ENCODE results near the gene NUP43. TPM values are rescaled to one million over a fixed set of nuclear protein-coding genes. Genes with fewer than 3 reads are reported as not detected.
"Not testable (repeated sequence)": the region's sequence is repeated elsewhere in the genome, so short reads cannot be mapped to it uniquely, and the experiment has no call there.

The NUP43 gene, protein sequence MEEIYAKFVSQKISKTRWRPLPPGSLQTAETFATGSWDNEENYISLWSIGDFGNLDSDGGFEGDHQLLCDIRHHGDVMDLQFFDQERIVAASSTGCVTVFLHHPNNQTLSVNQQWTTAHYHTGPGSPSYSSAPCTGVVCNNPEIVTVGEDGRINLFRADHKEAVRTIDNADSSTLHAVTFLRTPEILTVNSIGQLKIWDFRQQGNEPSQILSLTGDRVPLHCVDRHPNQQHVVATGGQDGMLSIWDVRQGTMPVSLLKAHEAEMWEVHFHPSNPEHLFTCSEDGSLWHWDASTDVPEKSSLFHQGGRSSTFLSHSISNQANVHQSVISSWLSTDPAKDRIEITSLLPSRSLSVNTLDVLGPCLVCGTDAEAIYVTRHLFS
- 10 to 100 TPM; 41.0 to 45.7 (median 45.7) TPM for polyA plus RNA-seq (ENCODE audit: insufficient read length in 3 of 3)

DNA sequence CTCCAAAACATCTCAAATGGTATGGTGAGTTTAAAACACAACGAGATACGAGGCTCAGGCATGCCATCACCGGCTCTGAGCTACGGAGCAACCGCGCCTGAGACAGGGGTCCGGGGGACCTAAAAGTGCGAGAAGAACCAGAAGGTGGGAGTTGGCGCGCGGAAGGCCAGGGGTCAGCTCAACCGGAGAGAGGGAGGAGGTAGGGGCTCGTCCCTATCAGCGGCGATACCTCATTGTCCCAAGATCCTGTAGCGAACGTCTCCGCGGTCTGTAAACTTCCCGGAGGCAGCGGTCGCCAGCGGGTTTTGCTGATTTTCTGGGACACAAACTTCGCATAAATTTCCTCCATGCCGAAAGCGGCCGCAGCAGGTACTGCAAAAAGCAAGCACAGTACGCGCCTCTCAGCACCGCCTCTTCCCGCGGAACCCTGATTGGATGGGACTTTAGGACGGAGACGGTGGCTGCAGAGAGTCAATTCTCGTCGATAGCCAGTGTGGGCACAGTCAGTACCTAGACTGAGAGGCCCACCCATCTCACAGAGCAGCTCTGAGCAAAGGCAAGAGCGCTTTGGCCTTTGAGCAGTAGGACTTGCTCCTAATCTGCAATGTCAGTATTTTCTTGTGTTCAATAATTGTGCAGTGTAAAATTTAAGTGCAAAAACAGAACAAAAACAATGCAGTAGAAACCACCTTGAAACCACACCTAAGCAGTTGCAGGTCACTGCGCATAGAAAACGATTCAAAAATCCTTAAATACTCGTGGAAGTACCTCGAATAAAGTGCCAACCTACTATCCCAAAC, at the start of gene NUP43:
NUP43 (minus strand) TSS at position 383 of the 800 bp plus-strand sequence; CDS start at position 349, 34 bp downstream.
- peak; percentile 85 to 93 (median 88) for DNase-seq (ENCODE audit: low read depth in 3 of 3, low spot score in 2 of 3)

DNA sequence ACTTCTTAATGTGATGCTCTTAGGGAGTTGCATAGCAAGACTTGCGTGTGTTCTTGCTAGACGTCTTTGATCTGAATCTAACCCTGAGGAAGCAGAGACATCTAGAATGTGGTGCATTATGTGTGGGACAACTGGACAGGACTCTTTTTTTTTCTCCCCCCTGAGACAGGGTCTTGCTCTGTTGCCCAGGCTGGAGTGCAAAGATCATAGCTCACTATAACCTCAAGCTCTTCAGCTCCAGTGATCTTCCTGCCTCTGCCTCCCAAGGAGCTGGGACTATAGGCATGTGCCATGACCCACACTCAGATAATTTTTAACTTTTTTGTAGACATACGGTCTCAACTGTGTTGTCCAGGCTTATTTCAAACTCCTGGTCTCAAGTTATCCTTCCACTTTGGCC, 37.2 kb upstream of the NUP43 start:
- DNase-seq (ENCODE audit: low read depth in 3 of 3, low spot score in 2 of 3) = no peak

DNA sequence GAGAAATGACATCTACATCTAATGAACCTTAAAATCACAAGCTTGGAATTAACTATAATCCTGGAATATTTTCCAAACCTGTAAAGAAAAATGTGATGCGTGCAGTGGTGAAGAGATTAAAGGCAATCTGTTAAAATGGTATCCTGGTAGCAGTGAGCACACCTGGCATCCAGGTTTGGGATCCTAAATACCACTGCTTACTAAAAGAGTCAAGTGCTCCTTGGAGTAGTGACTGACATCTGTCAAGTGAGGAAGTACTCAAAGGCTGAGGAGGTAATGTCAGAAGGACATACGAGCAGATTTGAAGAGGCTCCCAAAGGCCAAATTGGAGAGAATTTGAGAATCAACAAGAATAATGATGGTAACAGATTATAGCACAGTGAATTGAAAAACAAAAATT, 36.0 kb upstream of the NUP43 start:
- no peak for DNase-seq (ENCODE audit: low read depth in 3 of 3, low spot score in 2 of 3)

DNA sequence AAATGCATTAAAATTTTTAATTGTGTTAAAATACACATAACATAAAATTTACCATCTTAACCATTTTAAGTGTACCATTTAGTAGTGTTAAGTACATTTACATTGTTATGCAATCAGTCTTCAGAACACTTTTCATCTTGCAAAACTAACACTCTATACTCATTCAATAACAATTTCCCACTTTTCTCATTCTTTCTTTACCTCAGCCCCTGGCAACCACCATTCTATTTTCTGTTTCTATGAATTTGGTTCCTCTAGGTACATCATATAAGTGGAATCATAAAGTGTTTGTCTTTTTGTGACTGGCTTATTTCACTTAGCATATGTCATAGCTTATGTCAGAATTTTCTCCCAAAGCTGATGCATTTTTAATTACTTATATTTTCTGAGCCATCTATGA, 35.4 kb upstream of the NUP43 start:
- no peak for DNase-seq (ENCODE audit: low read depth in 3 of 3, low spot score in 2 of 3)

DNA sequence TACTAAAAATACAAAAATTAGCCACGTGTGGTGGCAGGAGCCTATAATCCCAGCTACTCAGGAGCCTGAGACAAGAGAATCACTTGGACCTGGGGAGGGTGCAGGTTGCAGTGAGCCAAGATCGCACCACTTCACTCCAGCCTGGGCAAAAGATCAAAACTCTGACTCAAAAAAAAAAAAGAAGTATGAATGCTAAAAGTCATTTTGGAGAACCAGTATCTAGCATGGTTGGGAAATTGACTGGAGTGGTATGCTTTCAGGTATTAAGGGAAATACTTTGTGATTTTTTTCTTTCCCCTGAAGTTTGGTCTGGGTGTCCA, 33.3 kb upstream of the NUP43 start:
- DNase-seq (ENCODE audit: low read depth in 3 of 3, low spot score in 2 of 3) = no peak

DNA sequence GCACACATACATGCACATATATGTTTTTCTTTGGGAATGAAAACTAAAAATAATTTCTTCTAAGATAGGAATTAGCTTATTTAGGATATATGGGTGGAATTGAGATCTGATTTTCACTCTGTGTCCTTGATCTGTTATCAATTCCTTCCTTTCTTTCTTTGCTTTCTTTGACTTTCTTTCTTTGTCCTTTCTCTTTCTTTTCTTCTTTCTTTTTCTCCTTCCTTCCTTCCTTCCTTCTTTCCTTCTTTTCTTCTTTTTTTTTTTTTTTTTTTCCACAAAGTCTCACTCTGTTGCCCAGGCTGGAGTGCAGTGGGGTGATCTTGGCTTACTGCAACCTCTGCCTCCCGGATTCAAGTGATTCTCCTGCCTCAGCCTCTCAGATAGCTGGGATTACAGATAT, 31.3 kb upstream of the NUP43 start:
- DNase-seq (ENCODE audit: low read depth in 3 of 3, low spot score in 2 of 3) = no peak

DNA sequence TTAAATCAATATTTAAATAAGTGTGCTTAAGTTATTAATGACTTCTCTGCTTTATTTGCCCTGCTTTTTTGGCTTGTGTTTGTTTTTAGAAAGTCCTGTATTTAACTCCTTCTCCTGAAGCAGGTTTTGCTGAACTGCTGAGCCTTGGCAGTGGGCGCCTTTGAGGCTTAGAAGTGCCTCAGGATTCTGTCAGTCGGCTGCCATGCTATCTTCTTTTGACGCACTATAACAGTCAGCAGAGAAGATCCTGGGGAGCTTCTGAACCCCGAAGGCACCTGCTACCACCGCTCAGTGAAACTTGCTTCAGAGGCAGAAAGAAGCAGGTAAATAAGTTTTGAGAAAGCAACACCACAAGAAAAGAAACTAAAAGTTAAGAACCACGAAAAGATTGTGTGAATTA, 25.6 kb upstream of the NUP43 start:
- DNase-seq (ENCODE audit: low read depth in 3 of 3, low spot score in 2 of 3) = no peak

DNA sequence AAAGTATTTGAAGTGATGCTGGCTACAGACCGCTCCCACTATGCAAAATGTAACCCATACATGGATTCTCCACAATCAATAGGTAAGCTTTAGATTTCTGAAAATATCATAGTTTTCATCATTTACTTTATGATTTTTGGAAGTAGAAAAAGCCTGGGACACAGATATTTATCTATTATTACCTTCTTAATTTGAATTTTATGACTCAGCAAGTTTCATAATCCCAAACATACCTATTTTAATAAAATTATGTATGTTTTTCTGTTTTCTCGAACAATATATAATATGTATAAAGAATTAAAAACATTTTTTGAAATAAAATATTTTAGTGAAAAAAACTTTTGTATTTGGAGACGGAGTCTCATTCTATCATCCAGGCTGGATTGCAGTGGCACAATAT, 24.9 kb upstream of the NUP43 start:
- no peak for DNase-seq (ENCODE audit: low read depth in 3 of 3, low spot score in 2 of 3)

DNA sequence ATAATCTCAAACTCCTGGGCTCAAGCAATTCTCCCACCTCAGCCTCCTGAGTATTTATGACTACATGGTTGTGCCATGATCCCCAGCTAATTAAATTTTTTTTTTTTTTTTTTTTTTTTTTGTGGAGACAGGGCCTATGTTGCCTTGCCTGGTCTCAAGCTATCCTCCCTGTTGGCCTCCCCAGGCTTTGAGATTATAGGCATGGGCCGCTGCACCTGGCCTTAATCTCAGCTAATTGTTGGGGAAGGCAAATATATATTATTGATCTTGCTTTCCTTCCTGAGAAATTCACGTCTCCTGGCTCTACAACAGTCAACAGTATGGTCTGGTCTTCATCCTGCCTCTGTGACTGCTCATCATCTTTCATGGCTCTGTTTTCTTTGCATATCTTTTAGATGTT, 23.3 kb upstream of the NUP43 start:
- DNase-seq (ENCODE audit: low read depth in 3 of 3, low spot score in 2 of 3) = no peak

DNA sequence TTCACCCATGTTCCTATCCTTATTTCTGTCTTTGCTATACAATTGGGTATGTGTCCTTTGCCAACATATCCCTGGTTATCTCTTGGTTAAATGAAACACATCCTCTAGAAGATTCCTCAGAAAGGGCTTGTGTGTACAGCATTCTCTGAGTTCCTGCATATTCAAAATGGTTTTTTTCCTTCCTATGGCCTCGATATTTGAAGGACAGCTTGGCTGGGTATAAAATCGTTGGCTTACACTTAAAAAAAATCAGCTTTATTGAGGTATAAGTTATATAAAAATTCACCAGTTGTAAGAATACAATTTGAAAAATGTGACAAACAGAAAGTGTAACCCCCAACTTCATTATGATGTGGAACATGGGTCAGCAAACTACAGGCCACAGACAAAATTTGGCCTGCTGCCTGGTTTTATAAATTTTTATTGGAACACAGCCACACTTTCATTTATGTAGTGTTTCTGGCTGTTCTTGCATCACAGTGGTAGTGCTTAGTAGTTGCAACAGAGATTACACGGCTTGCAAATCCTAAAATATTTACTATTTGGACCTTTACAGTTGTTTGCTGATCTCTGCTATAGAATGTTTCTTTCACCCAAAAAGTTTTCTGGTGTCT, 19.9 kb upstream of the NUP43 start:
- DNase-seq (ENCODE audit: low read depth in 3 of 3, low spot score in 2 of 3) = no peak

DNA sequence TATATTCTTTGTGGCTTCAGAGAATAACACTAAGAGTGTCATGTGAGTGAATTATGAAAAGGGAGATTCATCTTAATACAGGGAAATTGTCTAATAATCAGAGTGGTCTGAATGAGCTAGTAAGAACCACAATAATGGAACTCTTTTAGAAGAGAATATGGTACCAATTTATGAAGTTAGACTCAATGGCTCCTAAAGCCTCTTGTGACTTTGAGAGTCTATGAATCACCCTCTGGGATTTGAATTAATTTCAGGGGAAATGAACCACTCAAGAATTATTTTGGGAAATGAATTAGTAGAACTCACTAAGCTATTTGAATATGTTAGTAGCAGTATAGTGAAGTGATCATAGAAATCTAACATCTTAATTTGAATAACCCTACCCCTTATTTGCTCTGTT, 17.5 kb upstream of the NUP43 start:
- no peak for DNase-seq (ENCODE audit: low read depth in 3 of 3, low spot score in 2 of 3)

DNA sequence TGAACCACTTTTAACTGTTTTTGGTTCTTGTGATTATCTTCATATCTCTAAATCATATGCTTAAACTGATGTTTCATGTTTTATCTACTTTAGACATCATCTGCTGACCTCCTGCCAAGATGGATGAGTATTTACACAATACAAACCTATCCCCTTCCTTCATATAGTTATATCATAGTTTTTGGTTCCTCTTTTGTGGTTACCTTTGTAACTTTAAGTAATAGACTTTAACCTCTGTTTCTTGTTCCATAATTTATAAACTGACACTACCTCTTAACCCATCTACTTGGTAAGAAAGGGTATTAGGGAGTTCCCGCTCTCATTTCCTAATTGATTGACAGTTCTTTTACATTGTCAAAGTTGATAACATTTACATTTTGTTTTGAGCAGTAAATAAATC, 15.1 kb upstream of the NUP43 start:
- no peak for DNase-seq (ENCODE audit: low read depth in 3 of 3, low spot score in 2 of 3)

DNA sequence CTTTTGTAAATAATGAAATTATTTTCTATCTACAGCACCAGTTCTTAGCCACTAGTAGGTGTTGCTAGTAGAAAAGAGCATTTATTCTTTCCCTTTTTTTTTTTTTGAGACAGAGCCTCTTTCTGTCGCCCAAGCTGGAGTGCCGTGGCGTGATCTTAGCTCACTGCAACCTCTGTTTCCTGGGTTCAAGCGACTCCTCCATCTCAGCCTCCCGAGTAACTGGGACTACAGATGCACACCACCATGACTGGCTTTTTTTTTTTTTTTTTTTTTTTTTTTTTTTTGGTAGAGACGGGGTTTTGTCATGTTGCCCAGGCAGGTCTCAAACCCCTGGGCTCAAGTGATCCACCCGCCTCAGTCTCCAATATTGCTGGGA, 9.9 kb upstream of the NUP43 start:
- no peak for DNase-seq (ENCODE audit: low read depth in 3 of 3, low spot score in 2 of 3)

DNA sequence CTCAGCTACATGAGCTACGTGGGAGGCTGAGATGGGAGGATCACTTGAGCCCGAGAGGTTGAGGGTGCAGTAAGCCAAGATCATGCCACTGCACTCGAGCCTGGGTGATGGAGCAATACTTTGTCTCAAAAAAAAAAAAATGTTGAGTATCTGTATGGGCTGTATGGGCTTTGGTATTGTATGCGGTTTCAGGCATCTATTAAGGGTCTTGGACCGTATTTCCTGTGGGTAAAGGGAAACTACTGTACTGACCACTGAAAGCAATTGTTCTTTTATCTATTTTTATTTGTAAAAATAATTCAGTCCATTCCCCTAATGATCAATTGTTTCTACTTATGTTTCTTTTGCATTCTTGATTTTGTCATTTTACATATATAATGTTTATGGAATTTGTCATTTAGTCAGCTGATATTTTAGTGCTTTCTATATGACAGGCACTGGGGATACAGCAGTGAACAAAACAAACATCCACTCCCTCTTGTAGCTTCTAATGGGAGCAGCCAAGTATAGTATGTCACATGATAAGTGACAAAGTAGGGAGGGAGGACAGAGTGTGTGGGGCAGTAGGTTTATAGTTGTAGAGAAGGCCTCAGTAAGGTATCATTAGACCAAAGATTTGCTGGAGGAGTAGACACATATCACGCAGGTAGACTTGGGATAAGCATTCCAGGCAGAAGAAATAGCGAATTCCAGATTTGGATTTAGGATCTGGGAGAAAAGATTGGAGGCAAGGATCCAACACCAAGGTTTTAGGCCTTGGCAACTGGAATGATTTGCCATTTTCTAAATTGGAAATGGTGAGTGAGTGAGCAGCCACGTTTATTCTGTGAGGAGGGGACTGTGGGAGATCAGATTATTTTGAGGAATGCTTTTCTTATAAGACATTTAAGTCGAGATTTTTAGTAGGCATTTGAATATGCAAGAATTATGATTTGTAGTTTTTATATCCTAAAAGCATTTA, 9.3 kb upstream of the NUP43 start:
- no peak for DNase-seq (ENCODE audit: low read depth in 3 of 3, low spot score in 2 of 3)

DNA sequence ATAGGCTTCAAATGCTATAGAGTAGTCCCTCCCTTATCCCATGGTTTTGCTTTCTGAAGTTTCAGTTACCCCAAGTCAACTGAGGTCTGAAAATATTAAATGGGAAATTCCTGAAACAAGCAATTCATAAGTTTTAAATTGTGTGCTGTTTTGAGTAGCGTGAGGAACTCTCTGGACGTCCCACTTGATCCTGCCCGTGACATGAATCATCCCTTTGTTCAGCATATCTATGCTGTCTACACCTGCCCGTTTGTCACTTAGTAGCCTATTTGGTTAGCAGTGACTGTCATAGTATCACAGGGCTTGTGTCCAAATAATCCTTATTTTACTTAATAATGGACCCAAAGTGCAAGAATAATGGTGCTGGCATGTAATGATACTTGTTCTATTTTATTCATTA, 8.2 kb upstream of the NUP43 start:
- DNase-seq (ENCODE audit: low read depth in 3 of 3, low spot score in 2 of 3) = no peak

DNA sequence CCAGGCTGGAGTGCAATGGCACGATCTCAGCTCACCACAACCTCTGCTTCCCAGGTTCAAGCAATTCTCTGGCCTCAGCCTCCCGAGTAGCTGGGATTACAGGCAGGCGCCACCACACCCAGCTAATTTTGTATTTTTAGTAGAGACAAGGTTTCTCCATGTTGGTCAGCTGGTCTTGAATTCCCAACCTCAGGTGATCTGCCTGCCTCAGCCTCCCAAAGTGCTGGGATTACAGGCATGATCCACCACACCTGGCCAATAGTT, 7.0 kb upstream of the NUP43 start:
- DNase-seq (ENCODE audit: low read depth in 3 of 3, low spot score in 2 of 3) = not testable (repeated sequence)

DNA sequence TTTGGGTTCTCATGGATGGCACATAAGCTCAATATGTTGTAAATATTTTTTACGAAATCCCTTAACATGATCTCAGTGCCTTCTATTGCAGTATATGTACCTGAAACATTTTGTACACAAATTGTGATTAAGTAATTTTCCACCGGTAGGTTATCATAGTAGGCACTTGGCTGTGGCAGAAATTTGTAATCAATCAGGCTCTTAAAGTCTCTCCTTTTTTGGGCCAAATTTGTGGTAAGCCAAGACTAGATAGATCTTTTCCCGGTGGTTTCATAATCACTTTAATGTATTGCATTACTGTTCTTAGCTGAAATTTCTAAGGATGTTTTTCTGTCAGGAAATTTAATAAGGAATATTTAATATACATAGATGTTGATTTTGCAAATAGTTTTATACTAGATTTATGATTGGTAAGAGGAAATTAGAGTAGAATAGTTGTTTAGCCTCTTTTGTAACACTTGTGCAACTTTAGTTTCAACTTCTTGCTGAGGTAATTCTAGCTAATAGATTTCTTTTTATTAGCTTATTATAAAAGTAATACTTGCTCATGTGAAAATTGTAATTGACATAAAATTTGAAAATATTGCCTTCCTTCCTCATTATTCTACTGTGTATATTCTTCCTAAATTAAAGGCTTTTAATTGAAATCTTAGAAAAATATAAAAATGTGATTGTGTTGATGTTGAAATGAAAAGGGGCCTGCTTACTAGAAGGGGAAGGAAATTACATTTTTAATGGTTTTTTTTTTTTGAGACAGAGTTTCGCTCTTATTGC, 6.5 kb upstream of the NUP43 start:
- no peak for DNase-seq (ENCODE audit: low read depth in 3 of 3, low spot score in 2 of 3)

DNA sequence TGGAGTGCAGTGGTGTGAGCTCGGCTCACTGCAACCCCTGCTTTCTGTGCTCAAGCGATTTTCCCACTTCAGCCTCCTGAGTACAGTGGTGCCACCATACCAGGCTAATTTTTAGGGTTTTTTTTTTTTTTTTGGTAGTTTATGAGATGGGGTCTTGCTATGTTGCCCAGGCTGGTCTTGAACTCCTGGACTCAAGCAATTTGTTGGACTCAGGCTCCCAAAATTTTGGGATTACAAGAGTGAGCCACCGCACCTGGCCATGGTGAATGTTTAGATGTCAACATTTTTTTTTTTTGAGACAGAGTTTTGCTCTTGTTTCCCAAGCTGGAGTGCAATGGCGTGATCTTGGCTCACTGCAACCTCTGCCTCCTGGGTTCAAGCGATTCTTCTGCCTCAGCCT, 5.6 kb upstream of the NUP43 start:
- DNase-seq (ENCODE audit: low read depth in 3 of 3, low spot score in 2 of 3) = not testable (repeated sequence)

DNA sequence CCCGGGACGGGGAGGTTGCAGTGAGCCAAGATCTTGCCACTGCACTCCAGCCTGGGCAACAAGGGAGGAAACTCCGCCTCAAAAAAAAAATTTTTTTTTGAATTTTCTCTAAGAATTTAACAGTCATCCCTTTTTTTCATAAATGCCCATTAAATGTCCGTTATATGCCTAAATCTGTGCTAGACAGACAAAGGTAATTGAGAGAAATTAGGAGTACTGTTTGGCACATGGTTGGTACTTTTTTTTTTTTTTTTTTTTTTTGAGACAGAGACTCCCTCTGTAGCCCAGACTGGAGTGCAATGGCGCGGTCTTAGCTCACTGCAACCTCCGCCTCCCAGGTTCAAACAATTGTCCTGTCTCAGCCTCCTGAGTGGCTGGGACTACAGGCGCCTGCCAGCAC, 4.9 kb upstream of the NUP43 start:
- no peak for DNase-seq (ENCODE audit: low read depth in 3 of 3, low spot score in 2 of 3)

DNA sequence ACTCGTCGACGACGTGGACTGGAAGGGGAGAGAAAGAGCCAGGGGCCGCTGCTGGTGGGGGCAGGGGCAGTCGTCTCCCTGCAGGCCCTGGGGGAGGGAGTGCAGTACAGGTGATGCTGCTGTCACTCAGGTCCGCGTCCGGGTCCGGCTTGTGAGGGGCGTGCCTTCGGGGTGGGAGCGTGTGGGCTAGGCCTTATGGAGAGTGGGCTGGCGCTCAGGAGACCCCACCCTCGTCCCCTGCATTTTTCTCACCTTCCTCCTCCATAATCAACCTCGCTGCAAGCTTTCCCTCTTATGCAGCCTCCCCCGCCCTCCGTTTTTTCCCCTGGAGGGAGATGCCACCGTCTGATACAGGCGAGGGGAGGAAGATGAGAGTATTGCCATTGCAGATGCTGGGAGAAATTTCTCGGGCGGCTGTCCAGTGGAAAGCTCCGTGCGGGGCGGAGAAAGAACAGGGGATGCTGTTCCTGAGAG, 3.8 kb upstream of the NUP43 start:
- DNase-seq (ENCODE audit: low read depth in 3 of 3, low spot score in 2 of 3) = peak in 1 of 3 donors; percentile 31

All from right renal cortex interstitium (tissue), 3 donors.